H9 (cell line): ENCODE results near the gene CA7. TPM values are rescaled to one million over a fixed set of nuclear protein-coding genes. Genes with fewer than 3 reads are reported as not detected.

Experiments used
- DNase-seq: peaks from one replicate; pipeline ENCODE4 v3.0.0-alpha.2; 2017
- H2AFZ ChIP-seq: one replicate; pipeline ENCODE4 v1.6.1; 2013; ENCODE audit warnings: mild to moderate bottlenecking, low read length, control low read depth, moderate library complexity
- H2AK5ac ChIP-seq: 2 replicates; pipeline ENCODE4 v1.6.1; 2013; ENCODE audit warnings: low read length, control low read depth, mixed read lengths; ENCODE audit not compliant: insufficient read length
- H2BK120ac ChIP-seq: one replicate; pipeline ENCODE4 v1.6.1; 2013; ENCODE audit warnings: low read depth, mild to moderate bottlenecking, low read length, control low read depth, inconsistent platforms; ENCODE audit not compliant: poor library complexity, severe bottlenecking
- H2BK12ac ChIP-seq: 2 replicates; pipeline ENCODE4 v1.6.1; 2013; ENCODE audit warnings: low read length, control low read depth, mixed read lengths, low read depth; ENCODE audit not compliant: insufficient read length
- H2BK15ac ChIP-seq: 2 replicates; pipeline ENCODE4 v1.6.1; 2013; ENCODE audit warnings: low read depth, low read length, control low read depth
- H2BK20ac ChIP-seq: one replicate; pipeline ENCODE4 v1.6.1; 2013; ENCODE audit warnings: low read depth, mild to moderate bottlenecking, low read length, control low read depth, inconsistent platforms; ENCODE audit not compliant: poor library complexity, severe bottlenecking
- H2BK5ac ChIP-seq: 2 replicates; pipeline ENCODE4 v1.6.1; 2013; ENCODE audit warnings: low read length, control low read depth, mixed read lengths; ENCODE audit not compliant: insufficient read length
- H3K14ac ChIP-seq: 2 replicates; pipeline ENCODE4 v1.6.1; 2013; ENCODE audit warnings: low read length, control low read depth; ENCODE audit not compliant: insufficient read depth
- H3K18ac ChIP-seq: 2 replicates; pipeline ENCODE4 v1.6.1; 2013; ENCODE audit warnings: low read depth, mild to moderate bottlenecking, mixed read lengths, low read length, control low read depth; ENCODE audit not compliant: insufficient read length
- H3K23ac ChIP-seq: 2 replicates; pipeline ENCODE4 v1.6.1; 2013; ENCODE audit warnings: low read length, control low read depth, mixed read lengths, low read depth; ENCODE audit not compliant: insufficient read length
- H3K23me2 ChIP-seq: 2 replicates; pipeline ENCODE4 v1.6.1; 2013; ENCODE audit warnings: low read depth, mild to moderate bottlenecking, mixed read lengths, low read length, control low read depth; ENCODE audit not compliant: insufficient read length, poor library complexity, severe bottlenecking
- H3K27ac ChIP-seq: 2 replicates; pipeline ENCODE4 v1.5.1; 2013; ENCODE audit warnings: low read length, control low read depth, mixed read lengths, low read depth; ENCODE audit not compliant: insufficient read length
- H3K27me3 ChIP-seq: 2 replicates; pipeline ENCODE4 v1.6.1; 2013; ENCODE audit warnings: low read length, control low read depth, inconsistent platforms; ENCODE audit not compliant: insufficient read depth
- H3K4ac ChIP-seq: 2 replicates; pipeline ENCODE4 v1.6.1; 2013; ENCODE audit warnings: low read depth, mild to moderate bottlenecking, control low read depth, inconsistent platforms, low read length, moderate library complexity
- H3K4me1 ChIP-seq: 2 replicates; pipeline ENCODE4 v1.6.1; 2013; ENCODE audit warnings: low read length, control low read depth, inconsistent platforms; ENCODE audit not compliant: insufficient read depth
- H3K4me2 ChIP-seq: 2 replicates; pipeline ENCODE4 v1.6.1; 2013; ENCODE audit warnings: low read length, control low read depth, mixed read lengths; ENCODE audit not compliant: insufficient read length, insufficient read depth
- H3K56ac ChIP-seq: 2 replicates; pipeline ENCODE4 v1.6.1; 2013; ENCODE audit warnings: low read depth, mild to moderate bottlenecking, mixed read lengths, low read length, control low read depth; ENCODE audit not compliant: insufficient read length
- H3K79me1 ChIP-seq: 2 replicates; pipeline ENCODE4 v1.6.1; 2013; ENCODE audit warnings: low read depth, mild to moderate bottlenecking, moderate library complexity, low read length, control low read depth, inconsistent platforms; ENCODE audit not compliant: insufficient read depth, poor library complexity, severe bottlenecking
- H3K79me2 ChIP-seq: 2 replicates; pipeline ENCODE4 v1.6.1; 2013; ENCODE audit warnings: low read length, control low read depth, inconsistent platforms; ENCODE audit not compliant: insufficient read depth
- H3K9ac ChIP-seq: 2 replicates; pipeline ENCODE4 v1.6.1; 2013; ENCODE audit warnings: low read length, control low read depth, mixed read lengths; ENCODE audit not compliant: insufficient read length; ENCODE audit errors: extremely low read depth
- H3K9me3 ChIP-seq: one replicate; pipeline ENCODE4 v1.6.1; 2013; ENCODE audit warnings: low read depth, low read length, inconsistent platforms; ENCODE audit not compliant: control insufficient read depth
- H3T11ph ChIP-seq: one replicate; pipeline ENCODE4 v1.6.1; 2013; ENCODE audit warnings: mild to moderate bottlenecking, low read length, control low read depth, inconsistent platforms
- H4K20me1 ChIP-seq: one replicate; pipeline ENCODE4 v1.6.1; 2013; ENCODE audit not compliant: control insufficient read depth, insufficient read length, insufficient read depth
- H4K5ac ChIP-seq: 2 replicates; pipeline ENCODE4 v1.6.1; 2013; ENCODE audit warnings: low read depth, mild to moderate bottlenecking, mixed read lengths, low read length, control low read depth; ENCODE audit not compliant: insufficient read length
- H4K8ac ChIP-seq: replicated peaks from 2 replicates; pipeline ENCODE4 v1.6.1; 2013; ENCODE audit warnings: low read length, control low read depth, mixed read lengths, low read depth; ENCODE audit not compliant: insufficient read length
- H4K91ac ChIP-seq: 2 replicates; pipeline ENCODE4 v1.6.1; 2013; ENCODE audit warnings: low read depth, mild to moderate bottlenecking, moderate library complexity, mixed read lengths, low read length, control low read depth; ENCODE audit not compliant: insufficient read length
- H3K27ac Mint-ChIP-seq, 3 experiments: 2 replicates in 2 of 3; 3 replicates in 1 of 3; pipeline ENCODE4 v1.8.0; 2020 to 2021; ENCODE audit warnings: mixed read lengths in 3 of 3, mild to moderate bottlenecking in 1 of 3, moderate library complexity in 1 of 3
- H3K27me3 Mint-ChIP-seq: 2 replicates; pipeline ENCODE4 v1.8.0; 2021; ENCODE audit warnings: low read depth, mild to moderate bottlenecking, moderate library complexity, mixed read lengths
- H3K36me3 Mint-ChIP-seq, 3 experiments: 2 replicates in 2 of 3; 3 replicates in 1 of 3; pipeline ENCODE4 v1.8.0; 2020 to 2021; ENCODE audit warnings: low read depth in 3 of 3, mixed read lengths in 3 of 3; ENCODE audit not compliant: insufficient read depth in 1 of 3
- H3K4me1 Mint-ChIP-seq, 2 experiments: 2 replicates each; pipeline ENCODE4 v1.8.0; 2020; ENCODE audit warnings: mixed read lengths in 2 of 2
- H3K4me3 Mint-ChIP-seq, 2 experiments: 2 replicates in 1 of 2; 3 replicates in 1 of 2; pipeline ENCODE4 v1.8.0; 2020 to 2021; ENCODE audit warnings: mild to moderate bottlenecking in 2 of 2, mixed read lengths in 2 of 2, moderate library complexity in 1 of 2
- H3K9me3 Mint-ChIP-seq, 2 experiments: 2 replicates in 1 of 2; 3 replicates in 1 of 2; pipeline ENCODE4 v1.8.0; 2020; ENCODE audit warnings: mild to moderate bottlenecking in 2 of 2, mixed read lengths in 2 of 2, moderate library complexity in 1 of 2
- WGBS: extraction: QIAGEN DNeasy Blood & Tissue Kit; methylation state at CpG from one replicate; pipeline ENCODE4 v1.1.7; 2013; ENCODE audit warnings: missing lambda C conversion rate, low lambda C conversion rate, mixed read lengths; ENCODE audit not compliant: insufficient read length; ENCODE audit errors: extremely low coverage; 5-methylcytosine and 5-hydroxymethylcytosine counted together
- total RNA-seq: library from RNA; stranded (reverse); gene quantifications from 2 replicates; pipeline ENCODE4 v1.2.1, GENCODE V29; 2021
- TF ChIP-seq, protein P1 (sequence below): fragments of 200-600 bp; sonication (generic); conservative IDR thresholded peaks from 3 replicates; pipeline ENCODE4 v1.8.0; 2021; ENCODE audit warnings: antibody characterized with exemption, mild to moderate bottlenecking

CA7 gene
- total RNA-seq, 1 experiment from 2014 or later: 0.81 TPM

DNA sequence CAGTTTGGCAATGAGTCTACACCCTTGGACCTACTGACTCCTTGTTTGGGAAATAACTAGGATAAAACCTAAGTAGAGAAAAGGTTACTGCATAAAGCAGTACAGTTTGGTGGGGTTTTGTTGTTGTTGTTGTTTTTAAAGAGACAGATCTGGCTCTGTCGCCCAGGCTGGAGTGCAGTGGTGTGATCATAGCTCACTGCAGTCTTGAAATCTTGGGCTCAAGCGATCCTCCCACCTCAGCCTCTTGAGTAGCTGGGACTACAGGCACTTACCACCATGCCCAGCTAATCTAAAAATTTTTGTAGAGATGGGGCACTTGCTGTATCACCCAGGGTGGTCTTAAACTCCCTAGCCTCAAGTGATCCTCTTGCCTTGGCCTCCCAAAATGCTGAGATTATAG lies 37.3 kb downstream of the CA7 start:
- Histone ChIP-seq H3K9ac (peak overlapping the region; percentile 38), H3K4me1 (no peaks in the 10 kb centered on the region; the same call in 1 of the 2 replicates), H2BK12ac (no peak overlapping the region), H3K9me3 (no peaks in the 10 kb centered on the region), H4K91ac (no peak overlapping the region), H3K79me1 (peaks cover 2% of the 10 kb centered on the region), H3K79me2 (peaks cover 5% of the 10 kb centered on the region; the same call in 1 of the 2 replicates), H3K27me3 (no peaks in the 10 kb centered on the region; the same call in 1 of the 2 replicates), H2BK15ac (no peak overlapping the region), H4K8ac (no peak overlapping the region), H3K4ac (no peak overlapping the region), H2BK20ac (no peak overlapping the region), H4K5ac (no peak overlapping the region), H3K27ac (no peak overlapping the region), H2AK5ac (no peak overlapping the region), H3K56ac (no peak overlapping the region), H3T11ph (no peak overlapping the region), H3K23ac (no peak overlapping the region), H2BK5ac (no peak overlapping the region), H3K23me2 (peaks cover 6% of the 10 kb centered on the region), H4K20me1 (no peaks in the 10 kb centered on the region), H2AFZ (no peak overlapping the region), H3K14ac (no peak overlapping the region), H3K18ac (no peak overlapping the region), H2BK120ac (no peak overlapping the region), H3K4me2 (peak overlapping the region; percentile 70)
- TF ChIP-seq, protein P1, sequence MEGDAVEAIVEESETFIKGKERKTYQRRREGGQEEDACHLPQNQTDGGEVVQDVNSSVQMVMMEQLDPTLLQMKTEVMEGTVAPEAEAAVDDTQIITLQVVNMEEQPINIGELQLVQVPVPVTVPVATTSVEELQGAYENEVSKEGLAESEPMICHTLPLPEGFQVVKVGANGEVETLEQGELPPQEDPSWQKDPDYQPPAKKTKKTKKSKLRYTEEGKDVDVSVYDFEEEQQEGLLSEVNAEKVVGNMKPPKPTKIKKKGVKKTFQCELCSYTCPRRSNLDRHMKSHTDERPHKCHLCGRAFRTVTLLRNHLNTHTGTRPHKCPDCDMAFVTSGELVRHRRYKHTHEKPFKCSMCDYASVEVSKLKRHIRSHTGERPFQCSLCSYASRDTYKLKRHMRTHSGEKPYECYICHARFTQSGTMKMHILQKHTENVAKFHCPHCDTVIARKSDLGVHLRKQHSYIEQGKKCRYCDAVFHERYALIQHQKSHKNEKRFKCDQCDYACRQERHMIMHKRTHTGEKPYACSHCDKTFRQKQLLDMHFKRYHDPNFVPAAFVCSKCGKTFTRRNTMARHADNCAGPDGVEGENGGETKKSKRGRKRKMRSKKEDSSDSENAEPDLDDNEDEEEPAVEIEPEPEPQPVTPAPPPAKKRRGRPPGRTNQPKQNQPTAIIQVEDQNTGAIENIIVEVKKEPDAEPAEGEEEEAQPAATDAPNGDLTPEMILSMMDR: no peak
- Mint-ChIP-seq H3K36me3 (peaks cover 12 to 24% (median 20%) of the 10 kb centered on the region in 3 experiments; a peak in 6 of 7 replicates), H3K4me1 (peaks cover 10 to 13% of the 10 kb centered on the region in 2 experiments), H3K9me3 (no peaks in the 10 kb centered on the region), H3K27me3 (peaks cover 12% of the 10 kb centered on the region), H3K27ac (no peak overlapping the region), H3K4me3 (peak overlapping the region; percentile 94 to 96)
- no peak for DNase-seq
- no CpG with 5 or more reads among the region's 2 CpGs for WGBS
